DMS114 treated with DMSO at 0.1 percent for 48 hours (cell line): ENCODE results near the gene REV1.

Source experiments
- DNase-seq: peaks from one replicate; lab custom pipeline; 2025; ENCODE audit not compliant: unreplicated experiment; lab: John Stamatoyannopoulos, UW

REV1 gene

GRCh38 chr2:99451280-99451679 lies 38.5 kb downstream of the REV1 start:
- DNase-seq, result peak; percentile 15

- DNase-seq, result no peak
These were observed 39.6 kb downstream of the REV1 start for GRCh38 chr2:99450199-99450598.

- DNase-seq, result no peak
These were observed 41.3 kb downstream of the REV1 start for GRCh38 chr2:99448556-99448955.

GRCh38 chr2:99445065-99445464 lies 44.8 kb downstream of the REV1 start:
- no peak for DNase-seq

GRCh38 chr2:99444222-99444621 lies 45.6 kb downstream of the REV1 start:
- no peak for DNase-seq

- DNase-seq, result peak; percentile 32
These were observed 47.0 kb downstream of the REV1 start for GRCh38 chr2:99442837-99443236.

- DNase-seq, result no peak
These were observed 49.8 kb downstream of the REV1 start for GRCh38 chr2:99439971-99440505.

GRCh38 chr2:99436874-99437273 lies 52.9 kb downstream of the REV1 start:
- DNase-seq, result no peak

- no peak for DNase-seq
These were observed 56.5 kb downstream of the REV1 start for GRCh38 chr2:99433340-99433739.

GRCh38 chr2:99431587-99432275 lies 58.1 kb downstream of the REV1 start:
- DNase-seq, result no peak

GRCh38 chr2:99430614-99431291 lies 59.1 kb downstream of the REV1 start:
- no peak for DNase-seq

GRCh38 chr2:99425022-99425421 lies 64.8 kb downstream of the REV1 start:
- no peak for DNase-seq

GRCh38 chr2:99424371-99424770 lies 65.4 kb downstream of the REV1 start:
- no peak for DNase-seq

- DNase-seq, result no peak
These were observed 67.2 kb downstream of the REV1 start for GRCh38 chr2:99422599-99422998.

GRCh38 chr2:99421469-99421868 lies 68.3 kb downstream of the REV1 start:
- DNase-seq, result no peak

- DNase-seq, result no peak
These were observed 69.0 kb downstream of the REV1 start for GRCh38 chr2:99420751-99421299.

GRCh38 chr2:99420031-99420430 lies 69.8 kb downstream of the REV1 start:
- DNase-seq, result no peak

GRCh38 chr2:99417396-99417795 lies 72.4 kb downstream of the REV1 start:
- DNase-seq, result no peak

GRCh38 chr2:99414566-99414965 lies 75.3 kb downstream of the REV1 start:
- no peak for DNase-seq

GRCh38 chr2:99410276-99410675 lies 79.5 kb downstream of the REV1 start:
- DNase-seq, result no peak

- no peak for DNase-seq
These were observed 83.7 kb downstream of the REV1 start for GRCh38 chr2:99406137-99406536.
